GM21619 (cell line): ENCODE results near the gene ABCC10.
"Not testable (repeated sequence)": the region's sequence is repeated elsewhere in the genome, so short reads cannot be mapped to it uniquely, and the experiment has no call there.

ENCODE experiments used
- ATAC-seq: cut with Tn5 transposase; IDR thresholded peaks from one replicate; pipeline ENCODE4 v1.9.1; 2021; ENCODE audit not compliant: unreplicated experiment

ABCC10 gene

DNA sequence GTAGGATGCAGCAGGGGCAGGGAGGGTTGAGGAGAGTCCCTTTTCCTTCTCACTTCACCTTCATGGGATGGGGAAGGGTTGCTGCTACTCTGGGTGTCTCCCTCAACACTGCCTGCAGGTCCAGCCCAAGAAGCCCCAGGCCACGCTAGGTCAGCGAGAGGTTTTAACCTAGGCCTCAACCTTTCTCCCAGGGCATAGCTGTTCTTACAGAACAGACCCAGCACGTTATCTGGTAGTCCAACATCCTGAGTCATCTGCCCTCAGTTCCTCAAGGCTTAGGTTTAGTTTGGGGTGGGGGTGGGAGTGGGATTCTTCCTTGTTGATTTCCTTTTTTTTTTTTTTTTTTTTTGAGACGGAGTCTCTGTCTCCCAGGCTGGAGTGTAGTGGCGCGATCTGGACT lies 67.0 kb downstream of the ABCC10 start:
- no peak for ATAC-seq

DNA sequence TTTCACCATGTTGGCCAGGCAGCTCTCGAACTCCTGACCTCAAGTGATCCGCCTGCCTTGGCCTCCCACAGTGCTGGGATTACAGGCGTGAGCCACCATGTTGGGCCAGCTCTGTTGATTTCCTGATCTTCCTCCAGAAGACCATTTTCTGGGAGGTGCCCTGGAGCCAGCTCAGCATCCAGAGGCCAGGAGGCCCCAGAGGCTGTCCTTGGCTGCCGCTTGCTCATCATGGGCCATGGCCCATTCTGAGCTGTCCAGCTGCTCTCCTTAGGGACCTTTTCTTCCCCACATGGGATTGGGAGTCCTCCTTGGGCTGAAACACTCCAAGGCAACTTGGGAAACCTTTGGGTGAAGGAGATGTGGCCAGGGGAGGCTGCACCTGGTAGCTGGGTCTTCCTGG lies 67.4 kb downstream of the ABCC10 start:
- no peak for ATAC-seq

GRCh38 chr6:43495409-43495941 lies 68.1 kb downstream of the ABCC10 start:
- ATAC-seq, result no peak

DNA sequence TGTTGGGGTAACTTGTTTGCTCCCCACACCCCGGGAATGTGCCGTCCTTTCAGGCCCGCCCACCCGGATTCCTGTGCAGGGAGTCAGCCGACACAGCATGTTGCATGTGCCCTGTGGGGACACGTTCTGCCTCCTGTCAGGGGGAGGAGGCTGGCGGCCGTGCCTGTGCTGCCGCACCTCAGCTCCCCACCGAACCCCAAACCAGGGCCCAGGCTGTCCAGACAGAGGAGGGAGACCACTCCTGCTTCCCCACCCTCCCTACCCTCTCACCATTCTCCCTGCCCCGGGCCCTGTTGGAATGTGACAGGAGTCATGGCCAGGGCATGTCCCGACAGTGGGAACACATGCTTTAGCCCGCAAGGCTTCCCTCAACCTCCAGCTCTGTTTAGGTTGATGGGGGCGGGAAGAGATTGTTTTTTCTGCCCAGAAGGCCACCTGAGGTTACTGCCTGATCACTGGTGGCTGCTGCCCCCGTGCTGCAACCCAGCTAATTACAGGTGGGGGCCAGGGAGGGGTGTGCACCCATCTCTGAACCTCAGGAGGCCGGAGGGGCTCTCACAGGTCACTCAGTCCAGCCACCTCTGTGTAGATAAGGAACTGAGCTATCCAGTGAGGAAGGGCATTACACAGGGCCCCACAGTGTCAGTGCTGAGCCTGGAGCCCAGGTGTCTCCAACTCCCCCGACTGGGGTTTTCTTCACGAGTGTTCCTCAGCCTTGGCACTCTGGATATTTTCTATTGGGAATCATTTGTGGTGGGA lies 69.2 kb downstream of the ABCC10 start:
- ATAC-seq, result no peak

GRCh38 chr6:43497129-43497396 lies 69.7 kb downstream of the ABCC10 start:
- ATAC-seq, result no peak

DNA sequence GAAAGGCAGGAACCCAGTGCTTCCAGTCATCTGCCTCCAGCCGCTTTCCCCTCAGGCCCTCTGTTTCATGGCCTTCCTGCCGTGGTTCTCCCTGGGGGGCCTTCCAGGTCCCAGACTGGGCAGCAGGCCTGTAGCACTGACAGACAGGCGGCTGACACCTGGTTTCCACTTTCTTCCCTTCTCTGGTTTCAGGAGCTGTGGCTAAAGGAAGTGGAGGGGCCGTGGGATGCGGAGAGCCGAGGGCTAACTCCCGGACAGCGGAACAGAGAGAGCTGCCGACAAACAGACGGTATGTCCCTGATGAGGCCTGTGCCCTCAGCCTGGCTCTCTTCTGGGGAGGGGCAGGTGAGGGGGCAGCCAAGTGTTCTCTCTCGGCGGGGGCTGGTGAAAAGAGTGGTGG lies 70.3 kb downstream of the ABCC10 start:
- ATAC-seq, result no peak

DNA sequence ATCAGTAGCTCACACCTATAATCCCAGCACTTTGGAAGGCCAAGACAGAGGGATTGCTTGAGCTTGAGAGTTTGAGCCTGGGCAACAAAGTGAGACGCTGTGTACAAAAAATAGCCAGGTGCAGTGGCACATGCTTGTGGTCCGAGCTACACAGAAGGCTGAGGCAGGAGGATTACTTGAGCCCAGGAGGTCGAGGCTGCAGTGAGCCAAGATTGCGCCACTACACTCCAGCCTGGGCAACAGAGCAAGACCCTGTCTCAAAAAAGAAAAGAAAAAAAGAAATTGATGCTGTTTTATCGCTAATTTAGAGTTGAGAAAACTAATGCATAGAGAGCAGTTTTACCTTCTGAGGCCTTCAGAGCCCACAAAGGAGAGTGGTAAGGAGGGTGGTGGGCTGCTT lies 71.0 kb downstream of the ABCC10 start:
- ATAC-seq, result not testable (repeated sequence)

DNA sequence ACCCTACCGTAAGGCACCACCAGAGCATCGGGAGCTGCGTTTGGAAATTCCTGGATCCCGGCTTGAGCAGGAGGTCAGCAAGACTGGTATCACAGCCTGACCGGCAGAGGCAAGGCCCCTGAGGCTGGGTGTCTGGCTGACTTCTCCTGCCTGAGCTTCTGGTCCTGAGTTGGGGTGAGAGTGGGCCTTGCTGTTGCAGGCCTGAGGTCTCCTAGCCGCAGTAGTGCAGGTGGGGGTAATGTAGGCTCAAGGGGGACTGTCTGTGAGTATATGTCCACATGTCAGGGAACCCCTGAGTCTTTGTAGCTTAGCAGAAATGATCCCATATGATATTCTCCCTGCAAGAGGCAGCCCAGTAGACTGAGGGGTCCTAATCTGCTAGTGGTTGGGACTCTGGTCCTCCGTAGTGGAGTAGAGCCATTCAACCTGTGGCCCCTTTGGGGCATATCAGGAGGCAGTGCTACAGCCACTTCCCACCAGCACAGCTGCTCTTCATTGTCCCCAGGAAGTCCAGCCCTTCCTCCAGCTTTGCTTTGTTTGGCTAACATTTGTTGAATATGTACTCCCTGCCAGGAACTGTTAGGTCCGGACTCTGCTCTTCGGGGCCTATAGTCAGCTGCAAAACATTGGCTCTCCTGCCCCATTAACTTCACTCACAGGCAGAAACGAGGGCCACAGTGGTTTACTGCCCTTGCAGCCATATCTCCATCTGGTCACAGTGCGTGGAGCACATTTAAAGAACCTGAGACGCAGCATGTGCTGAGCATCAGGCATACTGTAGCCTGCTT lies 71.9 kb downstream of the ABCC10 start:
- ATAC-seq, result no peak
